AG09319 (cell line): ENCODE results near the gene N4BP2.

Source experiments
- DNase-seq: peaks from one replicate; pipeline ENCODE4 v3.0.0-alpha.2; 2010; ENCODE audit warnings: low read depth; ENCODE audit errors: extremely low read depth
- CTCF ChIP-seq: IDR thresholded peaks from 2 replicates; pipeline ENCODE4 v1.5.1; 2011; ENCODE audit warnings: low read depth, mild to moderate bottlenecking, inconsistent platforms, low read length, moderate library complexity

Gene N4BP2

GRCh38 chr4:40157436-40157835, 100.8 kb downstream of the N4BP2 start:
- DNase-seq, result no peak
- TF ChIP-seq CTCF, result no peak

- no peak for TF ChIP-seq CTCF
- DNase-seq, result no peak
Observed at GRCh38 chr4:40160258-40160657, 103.6 kb downstream of the N4BP2 start.

GRCh38 chr4:40164459-40164858, 107.8 kb downstream of the N4BP2 start:
- no peak for DNase-seq

GRCh38 chr4:40165916-40166315, 109.3 kb downstream of the N4BP2 start:
- no peak for TF ChIP-seq CTCF
- no peak for DNase-seq

More at GRCh38 chr4:40164459-40164858, 107.8 kb downstream of the N4BP2 start:
- no peak for TF ChIP-seq CTCF

GRCh38 chr4:40168070-40168469, 111.4 kb downstream of the N4BP2 start:
- no peak for DNase-seq
- TF ChIP-seq CTCF, result no peak

- no peak for DNase-seq
- TF ChIP-seq CTCF, result no peak
Observed at GRCh38 chr4:40170588-40170987, 113.9 kb downstream of the N4BP2 start.

- TF ChIP-seq CTCF, result no peak
- no peak for DNase-seq
Observed at GRCh38 chr4:40173470-40173875, 116.8 kb downstream of the N4BP2 start.
